ENCODE measurements around the gene HSPA12A.

GRCh38 chr10:116696919-116697318, 45.4 kb downstream of the HSPA12A start:
- TF ChIP-seq CTCF (IDR thresholded peaks at IDR 0.05; ENCODE audit: insufficient read depth, low read depth, low read length) (no peak), EZH2 (IDR thresholded peaks at IDR 0.05; ENCODE audit: insufficient read depth, low read length) (no peak)
